Activated T-cell treated with anti-CD3 and anti-CD28 coated beads, Interleukin-2, amount 50 U/mL, for 72 hours (primary cell): ENCODE data around the gene PCGF2. TPM values are rescaled to one million over a fixed set of nuclear protein-coding genes. Genes with fewer than 3 reads are reported as not detected.

ENCODE experiments used
- ATAC-seq, 2 donors: fragments of 150-1000 bp; cut with Tn5 transposase; replicated peaks in 1 of 2; 2 replicates each; pipeline ENCODE4 v1.10.0; 2021; ENCODE audit warnings: moderate library complexity in 2 of 2, mild to moderate bottlenecking in 1 of 2
- DNase-seq, 2 donors: peaks; one replicate each; pipeline ENCODE4 v3.0.0; 2021 to 2022; ENCODE audit warnings: mixed read lengths in 1 of 2
- H3K27ac Mint-ChIP-seq: one replicate; pipeline ENCODE4 v1.8.0; 2022; ENCODE audit warnings: mild to moderate bottlenecking, moderate library complexity, mixed read lengths
- H3K27me3 Mint-ChIP-seq: one replicate; pipeline ENCODE4 v1.8.0; 2022; ENCODE audit warnings: low read depth, mixed read lengths
- H3K36me3 Mint-ChIP-seq, 2 donors: one replicate each; pipeline ENCODE4 v1.8.0; 2022; ENCODE audit warnings: mixed read lengths in 2 of 2, mild to moderate bottlenecking in 1 of 2; ENCODE audit not compliant: insufficient read depth in 2 of 2
- H3K4me1 Mint-ChIP-seq: one replicate; pipeline ENCODE4 v1.8.0; 2022; ENCODE audit warnings: low read depth, mixed read lengths
- H3K4me3 Mint-ChIP-seq, 2 donors: one replicate each; pipeline ENCODE4 v1.8.0; 2022; ENCODE audit warnings: mild to moderate bottlenecking in 2 of 2, mixed read lengths in 2 of 2, moderate library complexity in 2 of 2
- H3K9me3 Mint-ChIP-seq, 2 donors: one replicate each; pipeline ENCODE4 v1.8.0; 2022; ENCODE audit warnings: mixed read lengths in 2 of 2
- total RNA-seq, 2 donors: library from RNA; stranded (reverse); gene quantifications; one replicate each; pipeline ENCODE4 v1.2.3, GENCODE V29; 2022

PCGF2 gene
- total RNA-seq, 2 donors from 2014 or later: 2.7 to 7.7 TPM

DNA sequence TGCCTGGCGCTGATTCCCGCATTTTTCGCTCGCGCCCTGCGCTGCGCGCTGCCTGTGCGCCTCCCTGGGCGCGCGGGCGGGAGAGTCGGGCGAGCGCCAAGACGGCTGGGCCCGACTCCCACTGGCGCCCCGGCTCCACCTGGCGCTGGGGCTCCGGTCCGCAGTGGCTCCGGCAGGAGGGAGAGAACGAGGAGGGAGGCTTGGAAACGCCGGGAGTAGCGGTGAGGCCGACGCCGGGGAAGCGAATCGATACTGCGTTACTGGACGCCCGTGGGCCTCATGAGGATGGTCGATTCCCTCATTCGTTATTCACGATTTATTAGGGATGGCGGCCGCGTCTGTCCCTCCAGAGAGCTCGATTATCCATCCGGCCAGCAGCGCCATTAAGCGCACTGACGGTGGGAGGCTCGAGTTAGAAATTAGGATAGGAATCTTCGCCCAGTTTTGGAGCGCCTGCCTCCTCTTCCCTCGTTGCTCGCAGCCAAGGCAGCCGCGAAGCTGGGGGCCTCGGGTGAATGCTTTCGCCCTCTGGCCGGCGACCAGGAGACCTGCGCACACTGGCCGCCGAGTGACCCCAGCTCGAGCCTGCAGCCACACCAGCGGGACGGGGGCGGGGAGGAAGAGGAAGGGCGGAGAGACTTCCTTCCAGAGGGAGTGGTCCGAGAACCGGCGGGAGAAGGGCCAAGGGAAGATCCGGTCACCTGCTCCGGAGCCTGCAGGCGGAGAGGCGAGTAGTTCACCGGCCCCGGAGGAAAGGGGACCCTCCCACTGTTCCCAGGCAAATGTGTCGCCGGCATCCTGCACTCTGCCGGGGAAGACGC, 1.3 kb upstream of the PCGF2 start:
- ATAC-seq (no peak), DNase-seq (peak; percentile 25 to 36)
- H3K36me3 Mint-ChIP-seq: peaks cover 10 to 13% of the 10 kb centered on the region in 2 donors
- H3K27ac Mint-ChIP-seq: no peak overlapping the region
- peaks cover 59% of the 10 kb centered on the region for H3K4me1 Mint-ChIP-seq
- peaks cover 42% of the 10 kb centered on the region for H3K27me3 Mint-ChIP-seq
- H3K4me3 Mint-ChIP-seq: peak overlapping the region; percentile 88 to 98
- no peaks in the 10 kb centered on the region for H3K9me3 Mint-ChIP-seq

DNA sequence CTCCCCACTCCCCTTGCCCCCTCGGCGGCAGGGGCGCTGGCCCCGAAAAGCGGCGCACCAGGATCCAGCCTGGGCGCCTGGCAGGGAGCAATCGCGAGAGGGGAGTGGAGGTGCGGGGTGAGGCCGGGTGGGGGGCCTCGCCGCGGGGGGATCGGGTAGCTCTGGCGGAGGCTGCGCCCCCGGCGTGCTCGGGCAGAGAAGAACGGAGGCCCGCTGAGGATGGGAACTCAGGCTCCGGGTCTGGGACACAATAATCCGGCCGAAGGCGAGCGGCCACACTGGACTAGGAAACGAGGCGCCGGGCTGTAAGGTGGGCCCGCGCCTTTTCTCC, 721 bp upstream of the PCGF2 start:
- Mint-ChIP-seq H3K4me3 (peak overlapping the region; percentile 88 to 98), H3K36me3 (peaks cover 10 to 12% of the 10 kb centered on the region in 2 donors), H3K27me3 (peaks cover 46% of the 10 kb centered on the region), H3K4me1 (peaks cover 54% of the 10 kb centered on the region), H3K27ac (no peak overlapping the region), H3K9me3 (no peaks in the 10 kb centered on the region)
- no peak for DNase-seq
- ATAC-seq: no peak

DNA sequence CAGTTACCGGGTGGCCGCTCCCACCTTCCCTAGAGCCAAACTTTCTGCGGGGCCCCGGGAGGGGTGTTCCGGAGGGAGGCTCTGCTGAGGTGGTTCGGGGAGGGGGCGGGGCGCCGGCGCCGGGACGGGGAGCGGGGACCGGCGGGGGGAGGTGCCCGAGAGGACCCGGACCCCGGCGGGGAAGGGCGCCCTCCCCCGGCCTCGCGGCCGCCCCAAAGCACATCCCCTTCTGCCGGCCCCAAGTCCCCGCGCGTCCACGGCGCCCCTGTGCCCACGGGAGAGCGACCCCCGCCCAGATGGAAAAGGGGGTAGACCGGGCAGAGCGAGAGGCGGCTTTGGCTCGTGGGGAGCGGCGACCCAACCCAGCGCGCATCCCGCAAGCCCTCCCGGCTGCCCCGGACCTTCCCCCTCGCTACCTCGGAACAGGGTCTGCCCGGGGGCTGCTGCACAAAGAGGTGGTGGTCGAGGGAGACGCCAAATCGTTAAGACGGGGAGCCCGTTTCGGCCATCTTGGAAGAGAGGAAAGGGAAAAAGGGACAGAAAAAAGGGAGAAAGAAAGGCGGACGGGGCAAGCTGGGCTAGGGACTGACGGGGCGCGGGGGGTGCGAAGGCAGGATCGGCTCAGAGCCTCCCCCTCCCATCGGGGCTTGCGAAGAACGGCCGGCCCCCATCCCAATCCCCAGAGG, 530 bp downstream of the PCGF2 start:
- peak overlapping the region; percentile 85 to 87 for H3K4me3 Mint-ChIP-seq
- peaks cover 46% of the 10 kb centered on the region for H3K27me3 Mint-ChIP-seq
- H3K27ac Mint-ChIP-seq: no peak overlapping the region
- H3K9me3 Mint-ChIP-seq: no peaks in the 10 kb centered on the region
- H3K4me1 Mint-ChIP-seq: peaks cover 50% of the 10 kb centered on the region
- ATAC-seq (no peak), DNase-seq (peak in 1 of 2 donors; percentile 31)
- H3K36me3 Mint-ChIP-seq: peaks cover 4 to 6% of the 10 kb centered on the region in 2 donors

DNA sequence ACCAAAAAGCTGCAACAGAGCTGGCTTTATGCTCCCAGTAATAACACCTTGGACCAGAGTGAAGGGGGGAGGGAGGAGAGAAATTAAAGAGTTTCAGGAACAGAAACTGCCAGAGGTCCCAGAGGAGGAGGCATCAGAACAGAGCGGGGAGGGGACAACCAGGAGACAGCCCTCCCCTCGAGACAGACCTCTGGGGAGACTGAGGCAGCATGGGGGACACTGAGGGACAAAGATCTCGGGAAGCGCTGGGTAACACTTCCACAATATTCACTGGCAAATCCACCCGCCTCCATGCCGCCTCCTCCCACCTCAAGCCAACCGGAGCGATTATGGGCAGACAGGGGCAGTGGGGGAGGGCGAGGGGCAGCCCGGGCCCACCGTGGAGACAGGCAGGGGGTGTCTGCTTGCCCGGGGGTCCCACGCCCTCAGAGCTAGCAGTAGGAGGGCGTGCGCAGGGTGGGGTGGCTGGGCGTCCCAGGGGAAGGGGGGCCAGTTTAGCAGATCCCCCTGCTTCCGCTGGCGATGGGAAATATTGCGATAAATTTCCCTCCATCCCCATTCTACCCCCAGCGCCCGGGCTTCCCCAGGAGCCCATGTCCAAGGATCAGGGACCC, 1.2 kb downstream of the PCGF2 start:
- Mint-ChIP-seq H3K9me3 (no peaks in the 10 kb centered on the region), H3K4me1 (peaks cover 45% of the 10 kb centered on the region), H3K27me3 (peaks cover 46% of the 10 kb centered on the region), H3K36me3 (peaks cover 2 to 4% of the 10 kb centered on the region in 2 donors), H3K27ac (no peak overlapping the region), H3K4me3 (peak overlapping the region; percentile 57 to 87)
- DNase-seq (no peak), ATAC-seq (no peak)

DNA sequence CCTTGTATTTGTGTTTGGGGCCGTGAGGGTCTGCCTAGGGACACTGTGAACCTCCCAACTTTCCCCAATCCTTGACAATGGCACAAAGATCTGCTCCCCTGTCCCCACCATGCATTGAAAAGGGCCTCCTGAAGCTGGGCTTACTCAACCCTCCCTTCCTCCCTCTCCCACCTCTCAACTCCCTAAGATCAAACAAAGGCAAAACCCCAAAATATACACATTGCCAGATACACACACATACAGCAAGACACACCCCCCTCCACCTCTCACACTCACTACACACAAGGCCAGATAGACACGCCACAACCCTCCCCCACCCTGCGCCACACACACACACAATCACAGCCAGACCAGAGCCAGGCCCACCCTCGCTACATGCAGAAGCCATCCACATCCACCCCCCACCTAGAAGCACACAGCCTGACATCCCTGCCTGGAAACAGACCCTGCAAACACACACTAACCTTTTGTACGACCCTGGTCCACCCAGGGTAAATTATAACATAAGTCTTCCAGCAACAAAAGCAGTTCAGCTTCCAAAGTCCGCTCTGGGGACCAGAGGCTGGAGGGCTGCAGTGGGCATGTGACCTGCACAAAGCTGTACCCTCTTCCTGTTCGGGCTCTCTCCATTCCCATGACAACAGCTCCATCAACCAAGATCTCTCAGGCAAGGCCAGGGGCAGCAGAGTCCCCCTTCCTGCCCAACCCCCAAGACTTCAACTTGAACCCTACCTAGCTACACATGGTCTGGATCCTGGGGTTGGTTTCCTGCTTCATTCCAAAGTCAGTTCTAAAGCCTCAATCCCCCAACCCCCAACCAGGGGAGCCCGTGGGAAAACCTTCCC, 1.9 kb downstream of the PCGF2 start:
- Mint-ChIP-seq H3K9me3 (no peaks in the 10 kb centered on the region), H3K4me1 (peaks cover 38% of the 10 kb centered on the region), H3K27me3 (peaks cover 43% of the 10 kb centered on the region), H3K27ac (no peak overlapping the region), H3K36me3 (peaks cover 2% of the 10 kb centered on the region in 2 donors), H3K4me3 (peak overlapping the region; percentile 57 to 87)
- DNase-seq: no peak
- ATAC-seq: no peak

DNA sequence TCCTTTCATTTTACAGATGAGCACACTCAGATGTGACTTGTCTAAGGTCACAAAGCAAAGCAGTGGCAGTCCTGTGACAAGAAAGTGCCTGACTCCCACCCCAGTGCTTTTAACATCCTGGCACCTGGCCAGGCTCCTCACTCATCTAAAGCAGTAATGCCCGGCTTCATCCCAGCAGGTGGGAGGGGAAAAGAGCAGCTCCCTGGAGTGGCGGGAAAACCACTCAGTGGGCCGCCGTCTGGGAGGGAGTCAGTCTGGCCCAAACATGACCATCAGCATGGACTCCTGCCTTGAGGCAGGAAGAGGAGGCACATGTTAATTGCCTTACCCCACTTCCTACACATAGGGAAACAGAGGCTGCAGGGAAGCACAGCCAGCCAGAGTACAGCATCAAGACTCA, 2.6 kb downstream of the PCGF2 start:
- Mint-ChIP-seq H3K27me3 (peaks cover 36% of the 10 kb centered on the region), H3K4me3 (no peak overlapping the region), H3K27ac (no peak overlapping the region), H3K4me1 (peaks cover 31% of the 10 kb centered on the region), H3K36me3 (peaks cover 2% of the 10 kb centered on the region in 2 donors), H3K9me3 (no peaks in the 10 kb centered on the region)
- ATAC-seq: no peak
- no peak for DNase-seq

DNA sequence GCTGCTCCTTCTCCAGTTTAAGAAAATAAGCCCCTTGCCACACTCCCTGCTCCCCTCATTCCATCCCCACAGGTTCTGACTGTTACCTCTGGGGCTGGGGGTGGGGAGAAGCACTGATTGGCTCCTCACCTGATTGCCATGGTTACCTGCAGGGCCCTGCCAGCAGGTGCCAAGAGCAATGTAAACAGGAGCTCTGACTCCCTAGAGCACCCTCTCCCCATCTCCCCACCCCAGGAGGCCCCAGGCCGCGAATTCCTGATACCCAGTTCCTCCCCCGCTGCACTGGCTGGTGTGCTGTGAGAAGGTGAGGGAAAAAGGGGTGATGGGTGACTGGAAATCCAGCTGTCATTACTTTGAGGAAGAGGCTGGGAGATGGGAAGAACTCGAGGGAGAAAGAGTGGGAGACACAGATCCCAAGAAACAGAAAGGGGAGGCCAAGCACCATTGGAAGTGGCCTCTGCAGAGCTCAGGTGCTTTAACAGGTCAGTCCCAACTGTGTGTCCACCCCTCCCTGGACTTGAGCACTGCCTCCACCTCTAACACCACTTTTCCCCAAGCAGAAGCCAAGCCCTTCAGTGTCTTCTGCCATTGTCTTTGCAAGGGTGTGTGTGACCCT, 4.5 kb downstream of the PCGF2 start:
- ATAC-seq: no peak
- no peaks in the 10 kb centered on the region for H3K9me3 Mint-ChIP-seq
- H3K27me3 Mint-ChIP-seq: peaks cover 24% of the 10 kb centered on the region
- no peak for DNase-seq
- no peak overlapping the region for H3K4me3 Mint-ChIP-seq
- no peak overlapping the region for H3K27ac Mint-ChIP-seq
- peaks cover 2% of the 10 kb centered on the region in 2 donors for H3K36me3 Mint-ChIP-seq
- H3K4me1 Mint-ChIP-seq: peaks cover 19% of the 10 kb centered on the region

DNA sequence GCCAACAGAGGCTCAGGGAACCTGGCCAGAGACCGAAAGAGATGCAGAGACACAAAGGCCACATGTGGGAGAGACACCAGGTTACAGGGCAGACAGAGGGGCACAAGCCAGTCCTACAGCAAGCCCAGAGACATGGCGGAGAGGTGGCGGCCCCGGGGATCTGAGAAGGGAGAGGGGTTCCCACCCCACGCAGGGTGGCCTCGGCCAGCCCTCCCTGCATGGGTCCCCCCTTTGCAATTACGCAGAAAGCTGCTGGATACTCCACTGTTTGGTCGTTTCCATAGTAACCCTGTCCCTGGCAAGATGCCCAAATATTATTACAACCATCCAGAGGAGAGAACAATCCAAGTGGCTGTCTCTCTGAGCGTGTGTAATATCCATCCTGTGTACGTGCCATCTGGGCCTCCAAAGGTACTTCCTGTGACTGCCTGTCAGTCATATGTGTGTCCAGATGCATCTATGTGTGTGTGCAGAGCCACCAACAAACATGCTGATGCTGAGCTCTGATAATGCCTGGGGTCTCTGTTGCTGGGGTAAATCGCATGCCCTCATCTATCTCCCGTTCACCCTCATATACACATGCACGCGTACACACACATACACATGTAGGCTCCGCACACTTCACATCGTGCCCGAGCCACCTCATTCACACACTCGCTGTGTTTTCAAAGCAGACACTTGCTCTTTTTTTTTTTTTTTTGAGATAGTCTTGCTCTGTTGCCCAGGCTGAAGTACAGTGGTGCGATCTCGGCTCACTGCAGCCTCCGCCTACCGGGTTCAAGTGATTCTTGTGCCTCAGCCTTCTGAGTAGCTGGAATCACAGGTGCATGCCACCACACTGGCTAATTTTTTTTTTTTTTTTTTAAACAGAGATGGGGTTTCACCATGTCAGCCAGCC, 5.5 kb downstream of the PCGF2 start:
- Mint-ChIP-seq H3K4me1 (peaks cover 19% of the 10 kb centered on the region), H3K4me3 (no peak overlapping the region), H3K9me3 (no peaks in the 10 kb centered on the region), H3K27ac (no peak overlapping the region), H3K27me3 (peaks cover 24% of the 10 kb centered on the region), H3K36me3 (peaks cover 0 to 2% of the 10 kb centered on the region in 2 donors)
- DNase-seq (no peak), ATAC-seq (peak; percentile 22 to 49)

DNA sequence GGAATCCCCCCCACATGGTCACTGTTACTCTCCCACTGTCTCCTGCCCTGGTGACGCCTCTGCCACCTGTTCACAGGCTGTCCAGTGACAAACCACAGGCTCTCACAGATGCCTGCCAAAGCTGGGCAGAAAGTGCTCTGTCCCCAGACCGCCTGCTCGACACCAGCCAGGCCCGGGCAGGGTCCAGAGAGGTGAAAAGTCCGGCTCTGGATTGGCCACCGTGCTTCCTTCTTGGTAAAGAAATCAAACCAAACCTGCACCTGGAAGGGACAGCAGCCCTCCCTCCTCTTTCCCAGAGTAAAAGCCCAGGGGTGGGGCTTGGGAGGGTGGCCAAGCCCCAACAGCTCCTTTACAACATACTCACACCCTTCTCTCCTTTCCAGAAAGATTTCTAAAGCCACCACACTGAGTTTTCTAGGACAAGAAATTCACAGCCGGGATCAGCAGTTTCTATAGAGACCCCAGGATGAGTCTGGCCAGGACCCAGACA, 6.2 kb downstream of the PCGF2 start:
- no peak for DNase-seq
- Mint-ChIP-seq H3K36me3 (peaks cover 0 to 2% of the 10 kb centered on the region in 2 donors), H3K9me3 (no peaks in the 10 kb centered on the region), H3K4me3 (no peak overlapping the region), H3K4me1 (peaks cover 19% of the 10 kb centered on the region), H3K27me3 (peaks cover 24% of the 10 kb centered on the region), H3K27ac (no peak overlapping the region)
- no peak for ATAC-seq

DNA sequence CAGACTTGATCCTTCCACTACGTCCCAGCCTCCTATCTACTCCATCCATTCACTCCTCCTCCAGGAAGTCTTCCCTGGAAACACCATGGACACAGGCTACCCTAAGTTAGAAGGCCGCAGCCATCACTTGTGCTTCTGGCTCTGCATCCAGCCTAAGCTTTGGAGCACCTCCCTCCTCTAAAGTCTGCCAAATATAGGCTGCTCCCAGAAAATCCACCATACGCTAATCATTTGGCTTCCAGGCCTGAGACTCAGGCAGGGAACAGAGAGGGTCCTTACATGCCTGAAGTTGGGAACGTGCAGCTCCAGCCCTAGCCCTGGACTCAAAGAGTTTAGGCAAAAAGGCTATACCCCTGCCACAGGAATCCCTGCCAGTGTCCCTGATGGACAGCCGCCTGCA, 6.7 kb downstream of the PCGF2 start:
- Mint-ChIP-seq H3K4me1 (peaks cover 14% of the 10 kb centered on the region), H3K9me3 (no peaks in the 10 kb centered on the region), H3K27me3 (peaks cover 20% of the 10 kb centered on the region), H3K27ac (no peak overlapping the region), H3K36me3 (no peaks in the 10 kb centered on the region), H3K4me3 (no peak overlapping the region)
- ATAC-seq: no peak
- DNase-seq: no peak

DNA sequence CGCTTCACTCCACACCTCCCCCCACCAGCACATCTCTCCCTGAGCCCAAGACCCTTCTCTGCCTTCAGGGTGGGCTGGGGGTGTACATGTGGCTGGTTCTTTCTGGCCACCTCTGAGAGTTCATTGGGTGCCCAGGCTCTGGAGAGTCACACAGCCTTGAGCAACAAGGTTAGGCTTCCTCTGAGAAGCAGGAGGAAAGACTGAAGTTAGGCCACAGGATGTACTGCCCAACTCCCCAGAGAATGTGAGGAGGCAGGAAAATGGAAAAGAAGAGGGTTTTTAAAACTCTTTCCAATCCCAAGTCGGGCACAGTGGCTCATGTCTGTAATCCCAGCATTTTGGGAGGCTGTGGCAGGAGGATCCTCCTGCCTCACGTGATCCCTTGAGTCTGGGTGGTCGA, 7.3 kb downstream of the PCGF2 start:
- ATAC-seq (no peak), DNase-seq (no peak)
- Mint-ChIP-seq H3K4me1 (peaks cover 7% of the 10 kb centered on the region), H3K4me3 (no peak overlapping the region), H3K27ac (no peak overlapping the region), H3K27me3 (peaks cover 13% of the 10 kb centered on the region), H3K36me3 (no peaks in the 10 kb centered on the region), H3K9me3 (no peaks in the 10 kb centered on the region)
